ENCODE measurements around the gene GPX6.

DNA sequence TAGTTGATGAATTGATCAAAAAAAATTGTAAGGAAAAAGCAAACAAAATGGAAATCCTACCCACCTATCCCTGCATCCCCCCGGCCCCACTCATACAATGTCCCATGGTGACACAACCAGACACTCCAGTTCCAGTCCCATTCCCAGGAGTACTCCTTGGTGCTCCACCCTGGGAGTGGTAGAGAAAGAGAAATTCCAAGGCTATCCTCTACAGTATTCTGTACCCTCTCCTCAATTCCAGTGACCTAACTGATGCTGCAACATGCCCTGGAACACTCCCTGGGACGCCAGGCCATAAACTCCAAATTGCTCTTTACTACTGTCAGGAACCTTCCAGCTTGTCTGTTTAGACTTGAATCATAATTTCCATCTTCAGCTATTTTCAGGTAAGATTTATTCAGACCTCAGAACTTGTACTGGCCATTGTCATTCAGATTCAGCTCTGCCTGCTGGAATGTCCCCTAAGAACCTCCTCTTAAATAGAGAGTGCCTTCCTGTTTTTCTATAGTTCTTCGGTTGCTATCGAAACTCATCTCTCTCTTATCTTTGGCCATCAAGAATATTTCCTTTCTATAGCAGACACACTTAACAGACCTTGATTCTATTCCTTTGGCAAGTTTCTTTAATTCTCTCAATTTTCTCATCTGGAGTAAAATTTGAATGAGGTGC lies 8.7 kb downstream of the GPX6 start:
- TF ChIP-seq, protein P1, sequence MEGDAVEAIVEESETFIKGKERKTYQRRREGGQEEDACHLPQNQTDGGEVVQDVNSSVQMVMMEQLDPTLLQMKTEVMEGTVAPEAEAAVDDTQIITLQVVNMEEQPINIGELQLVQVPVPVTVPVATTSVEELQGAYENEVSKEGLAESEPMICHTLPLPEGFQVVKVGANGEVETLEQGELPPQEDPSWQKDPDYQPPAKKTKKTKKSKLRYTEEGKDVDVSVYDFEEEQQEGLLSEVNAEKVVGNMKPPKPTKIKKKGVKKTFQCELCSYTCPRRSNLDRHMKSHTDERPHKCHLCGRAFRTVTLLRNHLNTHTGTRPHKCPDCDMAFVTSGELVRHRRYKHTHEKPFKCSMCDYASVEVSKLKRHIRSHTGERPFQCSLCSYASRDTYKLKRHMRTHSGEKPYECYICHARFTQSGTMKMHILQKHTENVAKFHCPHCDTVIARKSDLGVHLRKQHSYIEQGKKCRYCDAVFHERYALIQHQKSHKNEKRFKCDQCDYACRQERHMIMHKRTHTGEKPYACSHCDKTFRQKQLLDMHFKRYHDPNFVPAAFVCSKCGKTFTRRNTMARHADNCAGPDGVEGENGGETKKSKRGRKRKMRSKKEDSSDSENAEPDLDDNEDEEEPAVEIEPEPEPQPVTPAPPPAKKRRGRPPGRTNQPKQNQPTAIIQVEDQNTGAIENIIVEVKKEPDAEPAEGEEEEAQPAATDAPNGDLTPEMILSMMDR (IDR thresholded peaks at IDR 0.05), result no peak
- no peak for TF ChIP-seq POLR2AphosphoS5 (IDR thresholded peaks at IDR 0.05)
